HG03064 (cell line): Measurements from ENCODE around the gene TTC19.
A peak's percentile ranks its signal among the peaks of the same experiment; 100 is the strongest.
"Not testable (repeated sequence)": the region's sequence is repeated elsewhere in the genome, so short reads cannot be mapped to it uniquely, and the experiment has no call there.

Experiments
- ATAC-seq: cut with Tn5 transposase; IDR thresholded peaks from one replicate; pipeline ENCODE4 v1.9.1; 2021; ENCODE audit warnings: low read depth; ENCODE audit not compliant: unreplicated experiment

TTC19 gene

GRCh38 chr17:15971882-15972281, 27.7 kb upstream of the TTC19 start:
- no peak for ATAC-seq

GRCh38 chr17:15972497-15972951, 27.1 kb upstream of the TTC19 start:
- no peak for ATAC-seq

GRCh38 chr17:15973016-15973415, 26.6 kb upstream of the TTC19 start:
- no peak for ATAC-seq

GRCh38 chr17:15973834-15974233, 25.8 kb upstream of the TTC19 start:
- no peak for ATAC-seq

GRCh38 chr17:15977894-15978293, 21.7 kb upstream of the TTC19 start:
- no peak for ATAC-seq

GRCh38 chr17:15978606-15979005, 21.0 kb upstream of the TTC19 start:
- no peak for ATAC-seq

GRCh38 chr17:15979013-15979412, 20.6 kb upstream of the TTC19 start:
- ATAC-seq = not testable (repeated sequence)

- peak; percentile 76 for ATAC-seq
These were observed 18.4 kb upstream of the TTC19 start for GRCh38 chr17:15981208-15981607.

- no peak for ATAC-seq
These were observed 17.7 kb upstream of the TTC19 start for GRCh38 chr17:15981646-15982580.

- ATAC-seq = no peak
These were observed 3.3 kb upstream of the TTC19 start for GRCh38 chr17:15996322-15996721.

GRCh38 chr17:15998031-15998562, 1.5 kb upstream of the TTC19 start:
- ATAC-seq = no peak

- ATAC-seq = peak; percentile 30
These were observed 577 bp downstream of the TTC19 start for GRCh38 chr17:15999974-16000827.

- ATAC-seq = no peak
These were observed 1.7 kb downstream of the TTC19 start for GRCh38 chr17:16001226-16001897.

- no peak for ATAC-seq
These were observed 3.2 kb downstream of the TTC19 start for GRCh38 chr17:16002708-16003260.

- no peak for ATAC-seq
These were observed 4.2 kb downstream of the TTC19 start for GRCh38 chr17:16003841-16004240.

GRCh38 chr17:16005636-16006035, 6.0 kb downstream of the TTC19 start:
- ATAC-seq = no peak

GRCh38 chr17:16007439-16007838, 7.8 kb downstream of the TTC19 start:
- ATAC-seq = no peak

- no peak for ATAC-seq
These were observed 14.4 kb downstream of the TTC19 start for GRCh38 chr17:16013943-16014407.

- no peak for ATAC-seq
These were observed 19.7 kb downstream of the TTC19 start for GRCh38 chr17:16019347-16019746.

GRCh38 chr17:16023881-16024280, 24.3 kb downstream of the TTC19 start:
- no peak for ATAC-seq
